SK-N-SH (cell line): Measurements from ENCODE around the gene CFAP221. TPM values are rescaled to one million over a fixed set of nuclear protein-coding genes. Genes with fewer than 3 reads are reported as not detected.
A peak's percentile ranks its signal among the peaks of the same experiment; 100 is the strongest.

Source experiments
- CTCF ChIA-PET: fragments of 300-600, 350-600 bp; formaldehyde crosslinking; extraction: SDS; loops from one replicate; lab custom pipeline; 2021; lab: Yijun Ruan, JAX
- POLR2A ChIA-PET: fragments of 350-600 bp; sonication (Branson Sonifier 250); formaldehyde crosslinking; extraction: SDS; loops from one replicate; lab custom pipeline; 2020; ENCODE audit warnings: antibody characterized with exemption, inconsistent platforms; lab: Yijun Ruan, JAX
- DNase-seq: peaks from one replicate; pipeline ENCODE4 v3.0.0; 2012
- H2AFZ ChIP-seq: fragments of 200-600 bp; sonication (generic); 2 replicates; pipeline ENCODE4 v1.8.1; 2016; ENCODE audit warnings: antibody characterized with exemption, mild to moderate bottlenecking, low read depth
- H3F3A ChIP-seq: fragments of 200-600 bp; sonication (generic); replicated peaks from 2 replicates; pipeline ENCODE3; 2016; ENCODE audit warnings: antibody characterized with exemption, mild to moderate bottlenecking; ENCODE audit not compliant: insufficient read depth
- H3K27ac ChIP-seq, 2 experiments: fragments of 200-500 bp in 1 of 2; fragments of 200-600 bp in 1 of 2; sonication (Bioruptor generic) in 1 of 2; sonication (generic), shearing (Covaris generic) in 1 of 2; 2 replicates each; pipeline versions ENCODE4 v1.5.1 to v1.6.1; 2014 to 2016; ENCODE audit warnings: low read depth in 2 of 2, inconsistent platforms in 1 of 2, low read length in 1 of 2, mild to moderate bottlenecking in 1 of 2, mixed read lengths in 1 of 2
- H3K27me3 ChIP-seq: fragments of 200-600 bp; sonication (generic), shearing (Covaris generic); 2 replicates; pipeline ENCODE4 v1.6.1; 2016; ENCODE audit warnings: mixed run types; ENCODE audit not compliant: insufficient read depth
- H3K36me3 ChIP-seq, 2 experiments: fragments of 200-500 bp in 1 of 2; fragments of 200-600 bp in 1 of 2; sonication (Bioruptor generic) in 1 of 2; sonication (generic) in 1 of 2; replicated peaks in 1 of 2; 2 replicates each; pipeline versions ENCODE3 to v1.5.1; 2014 to 2016; ENCODE audit warnings: low read length in 1 of 2, mild to moderate bottlenecking in 1 of 2; ENCODE audit not compliant: insufficient read depth in 2 of 2, control insufficient read depth in 1 of 2
- H3K4me1 ChIP-seq, 2 experiments: fragments of 200-500 bp in 1 of 2; fragments of 200-600 bp in 1 of 2; sonication (Bioruptor generic) in 1 of 2; sonication (generic), shearing (Covaris generic) in 1 of 2; 2 replicates each; pipeline versions ENCODE4 v1.5.1 to v1.6.1; 2014 to 2016; ENCODE audit warnings: low read depth in 1 of 2, low read length in 1 of 2, mixed run types in 1 of 2; ENCODE audit not compliant: insufficient read depth in 2 of 2, control insufficient read depth in 1 of 2
- H3K4me2 ChIP-seq: fragments of 200-600 bp; sonication (generic), shearing (Covaris generic); 2 replicates; pipeline ENCODE4 v1.6.1; 2017; ENCODE audit warnings: mixed run types
- H3K4me3 ChIP-seq, 2 experiments: fragments of 200-500 bp in 1 of 2; fragments of 200-600 bp in 1 of 2; sonication (Bioruptor generic) in 1 of 2; sonication (generic), shearing (Covaris generic) in 1 of 2; 2 replicates each; pipeline versions ENCODE4 v1.5.1 to v1.8.1; 2014 to 2016; ENCODE audit warnings: low read depth in 2 of 2, inconsistent platforms in 1 of 2, low read length in 1 of 2, mild to moderate bottlenecking in 1 of 2, mixed read lengths in 1 of 2, moderate library complexity in 1 of 2
- H3K79me2 ChIP-seq: fragments of 200-600 bp; sonication (generic); 2 replicates; pipeline ENCODE4 v1.8.1; 2017; ENCODE audit warnings: mild to moderate bottlenecking; ENCODE audit not compliant: insufficient read depth
- H3K9ac ChIP-seq: fragments of 200-600 bp; sonication (generic); 2 replicates; pipeline ENCODE4 v1.6.1; 2017; ENCODE audit warnings: mixed run types
- H3K9me2 ChIP-seq: fragments of 200-600 bp; sonication (generic); 2 replicates; pipeline ENCODE4 v1.6.1; 2017; ENCODE audit warnings: mixed run types
- H3K9me3 ChIP-seq: fragments of 200-600 bp; sonication (generic); 2 replicates; pipeline ENCODE4 v1.6.1; 2017; ENCODE audit warnings: mixed run types, mild to moderate bottlenecking, moderate library complexity
- H4K20me1 ChIP-seq: fragments of 200-600 bp; sonication (generic); 2 replicates; pipeline ENCODE4 v1.6.1; 2017; ENCODE audit warnings: mild to moderate bottlenecking, mixed run types; ENCODE audit not compliant: insufficient read depth
- CHD2 ChIP-seq: fragments of 150-350 bp; IDR thresholded peaks from 2 replicates; pipeline ENCODE4 v1.6.1; 2018; ENCODE audit warnings: low read length; ENCODE audit not compliant: partially characterized antibody
- CTCF ChIP-seq: fragments of 200-600 bp; sonication (generic); IDR thresholded peaks from 2 replicates; pipeline ENCODE4 v1.6.1; 2017; ENCODE audit warnings: antibody characterized with exemption, mild to moderate bottlenecking, moderate library complexity
- EZH2phosphoT487 ChIP-seq: fragments of 200-600 bp; sonication (generic); IDR thresholded peaks from 2 replicates; pipeline ENCODE4 v1.6.1; 2017; ENCODE audit warnings: low read depth, mixed run types, mild to moderate bottlenecking, antibody characterized with exemption, moderate library complexity, borderline replicate concordance
- FOXJ3 ChIP-seq: sonication (generic); formaldehyde crosslinking; IDR thresholded peaks from 2 replicates; pipeline ENCODE4 v1.5.1; 2020; ENCODE audit warnings: mild to moderate bottlenecking, missing genetic modification reagents
- GATA2 ChIP-seq: sonication (generic); formaldehyde crosslinking; IDR thresholded peaks from 2 replicates; pipeline ENCODE4 v1.5.0; 2020; ENCODE audit warnings: mild to moderate bottlenecking, missing genetic modification reagents
- IRF3 ChIP-seq: fragments of 150-350 bp; IDR thresholded peaks from 2 replicates; pipeline ENCODE4 v1.6.1; 2016; ENCODE audit warnings: mild to moderate bottlenecking, low read depth, low read length
- JUND ChIP-seq: IDR thresholded peaks from 2 replicates; pipeline ENCODE4 v1.4.0; 2012
- MXI1 ChIP-seq: IDR thresholded peaks from 2 replicates; pipeline ENCODE4 v1.6.1; 2012; ENCODE audit warnings: mild to moderate bottlenecking, low read depth, low read length, improper control_type of control experiment
- NFIC ChIP-seq: IDR thresholded peaks from 2 replicates; pipeline ENCODE4 v1.4.0; 2012; ENCODE audit warnings: borderline replicate concordance
- RCOR1 ChIP-seq: fragments of 150-350 bp; IDR thresholded peaks from 2 replicates; pipeline ENCODE4 v1.6.1; 2017; ENCODE audit warnings: antibody characterized with exemption, low read length
- SIN3A ChIP-seq: IDR thresholded peaks from 2 replicates; pipeline ENCODE4 v1.6.1; 2012; ENCODE audit warnings: low read depth, mild to moderate bottlenecking, low read length, moderate library complexity, borderline replicate concordance
- TAF1 ChIP-seq: IDR thresholded peaks from 2 replicates; pipeline ENCODE4 v1.6.1; 2012; ENCODE audit warnings: low read depth, mild to moderate bottlenecking, low read length, moderate library complexity, borderline replicate concordance
- TCF12 ChIP-seq: IDR thresholded peaks from 2 replicates; pipeline ENCODE4 v1.4.0; 2012
- TEAD4 ChIP-seq: IDR thresholded peaks from 2 replicates; pipeline ENCODE4 v1.4.0; 2012; ENCODE audit warnings: mild to moderate bottlenecking, borderline replicate concordance; ENCODE audit not compliant: insufficient read depth
- USF1 ChIP-seq: IDR thresholded peaks from 2 replicates; pipeline ENCODE4 v1.4.0; 2012; ENCODE audit warnings: low read depth, borderline replicate concordance
- USF2 ChIP-seq: fragments of 150-350 bp; IDR thresholded peaks from 2 replicates; pipeline ENCODE4 v1.6.1; 2017; ENCODE audit warnings: antibody characterized with exemption, low read length, low read depth, borderline replicate concordance
- WGBS: methylation state at CpG from one replicate; pipeline ENCODE4 v1.1.6; 2017; ENCODE audit warnings: low lambda C conversion rate; 5-methylcytosine and 5-hydroxymethylcytosine counted together
- polyA plus RNA-seq, 3 experiments: library from polyadenylated mRNA; depleted of rRNA; stranded (reverse); fragments of >200 nt; gene quantifications; 2 replicates each; pipeline ENCODE4 v1.2.3, GENCODE V29; 2012

The CFAP221 gene
- polyA plus RNA-seq, 1 of the 3 experiments (the other 2 are of a cell fraction) = 0.12 TPM

GRCh38 chr2:119591523-119591922, 47.3 kb downstream of the CFAP221 start:
- ChIA-PET CTCF (interaction anchor here (0.8 to 1.1 kb wide), 5 partner anchors 9 to 354 kb away, joined by 3 to 4 read pairs (median 3); no protein-coding TSS in a partner anchor), POLR2A (no interaction called here)
- WGBS = 43% methylated on average over 3 of the region's 3 CpGs
- no peak overlapping the region for H3K4me3 ChIP-seq
- no peaks in the 10 kb centered on the region for H3K27me3 ChIP-seq
- TF ChIP-seq IRF3 (no peak), GATA2 (CRISPR knock-in tag) (no peak), CHD2 (no peak), MXI1 (no peak), TCF12 (no peak), TAF1 (no peak), EZH2phosphoT487 (no peak), USF2 (no peak), TEAD4 (no peak)
- TF ChIP-seq, all 33 proteins: peak for 0
- peaks cover 0 to 33% of the 10 kb centered on the region in 2 experiments; a peak in 1 of 4 replicates for H3K4me1 ChIP-seq
- no peaks in the 10 kb centered on the region for H3K9me2 ChIP-seq
- no peaks in the 10 kb centered on the region for H3K36me3 ChIP-seq
- no peaks in the 10 kb centered on the region for H4K20me1 ChIP-seq
- no peak overlapping the region for H3K4me2 ChIP-seq
- no peaks in the 10 kb centered on the region for H3K9me3 ChIP-seq
- H2AFZ ChIP-seq = no peak overlapping the region
- H3K9ac ChIP-seq = no peak overlapping the region
- H3K79me2 ChIP-seq = no peaks in the 10 kb centered on the region
- no peaks in the 10 kb centered on the region for H3F3A ChIP-seq
- H3K27ac ChIP-seq = peak overlapping the region in 1 of 2 experiments; percentile 89; a peak in 2 of 4 replicates
- DNase-seq = no peak

- no peak for DNase-seq
- no peak overlapping the region for H3K4me3 ChIP-seq
- H3K9me2 ChIP-seq = no peaks in the 10 kb centered on the region
- TF ChIP-seq USF2 = no peak
- no peak for TF ChIP-seq JUND
- no peak for TF ChIP-seq CHD2
- TF ChIP-seq FOXJ3 (CRISPR knock-in tag) = no peak
- TF ChIP-seq NFIC = no peak
- no peak for TF ChIP-seq SIN3A
- TF ChIP-seq RCOR1 = no peak
- no peak for TF ChIP-seq MXI1
- no peak for TF ChIP-seq TAF1
- TF ChIP-seq TCF12 = no peak
- no peak for TF ChIP-seq TEAD4
- no peak for TF ChIP-seq USF1
- TF ChIP-seq CTCF = no peak
- no peak overlapping the region for H3K9ac ChIP-seq
- H3F3A ChIP-seq = no peaks in the 10 kb centered on the region
- H3K79me2 ChIP-seq = no peaks in the 10 kb centered on the region
- no peaks in the 10 kb centered on the region for H3K27me3 ChIP-seq
- ChIA-PET POLR2A (no interaction called here), CTCF (no interaction called here)
- no peak overlapping the region for H3K4me2 ChIP-seq
- no peak overlapping the region; a peak in 1 of 4 replicates for H3K27ac ChIP-seq
- 64% methylated on average over 5 of the region's 5 CpGs for WGBS
- no peaks in the 10 kb centered on the region for H3K36me3 ChIP-seq
- H3K9me3 ChIP-seq = no peaks in the 10 kb centered on the region
- no peaks in the 10 kb centered on the region for H4K20me1 ChIP-seq
- no peak overlapping the region for H2AFZ ChIP-seq
- peaks cover 0 to 38% of the 10 kb centered on the region in 2 experiments; a peak in 1 of 4 replicates for H3K4me1 ChIP-seq
These were observed 48.2 kb downstream of the CFAP221 start for GRCh38 chr2:119592436-119592835.
